Measurements from ENCODE around the gene PNMA1.

PNMA1 gene

GRCh38 chr14:73736842-73737241 is 22.7 kb upstream of the PNMA1 start:
- H3K4me3 ChIP-seq (ENCODE audit: low read length): no peak overlapping the region
- no peak for TF ChIP-seq ZNF274 (IDR thresholded peaks at IDR 0.05; ENCODE audit: low read depth, low read length)

GRCh38 chr14:73732006-73732405 is 17.8 kb upstream of the PNMA1 start:
- no peak for TF ChIP-seq ZNF274 (IDR thresholded peaks at IDR 0.05; ENCODE audit: low read depth, low read length)

GRCh38 chr14:73731111-73731510 is 16.9 kb upstream of the PNMA1 start:
- no peak overlapping the region for H3K4me3 ChIP-seq (ENCODE audit: low read length)
- no peak for TF ChIP-seq ZNF274 (IDR thresholded peaks at IDR 0.05; ENCODE audit: low read depth, low read length)

More at GRCh38 chr14:73732006-73732405, 17.8 kb upstream of the PNMA1 start:
- no peak overlapping the region for H3K4me3 ChIP-seq (ENCODE audit: low read length)

GRCh38 chr14:73729556-73730265 is 15.5 kb upstream of the PNMA1 start:
- no peak for TF ChIP-seq ZNF274 (IDR thresholded peaks at IDR 0.05; ENCODE audit: low read depth, low read length)
- H3K4me3 ChIP-seq (ENCODE audit: low read length): no peak overlapping the region

GRCh38 chr14:73728717-73729330 is 14.6 kb upstream of the PNMA1 start:
- TF ChIP-seq ZNF274 (IDR thresholded peaks at IDR 0.05; ENCODE audit: low read depth, low read length): no peak
- no peak overlapping the region for H3K4me3 ChIP-seq (ENCODE audit: low read length)

GRCh38 chr14:73727166-73727565 is 13.0 kb upstream of the PNMA1 start:
- H3K4me3 ChIP-seq (ENCODE audit: low read length): no peak overlapping the region
- no peak for TF ChIP-seq ZNF274 (IDR thresholded peaks at IDR 0.05; ENCODE audit: low read depth, low read length)

GRCh38 chr14:73726025-73726961 is 12.1 kb upstream of the PNMA1 start:
- no peak for TF ChIP-seq ZNF274 (IDR thresholded peaks at IDR 0.05; ENCODE audit: low read depth, low read length)
- H3K4me3 ChIP-seq (ENCODE audit: low read length): no peak overlapping the region

GRCh38 chr14:73725116-73726024 is 11.2 kb upstream of the PNMA1 start:
- TF ChIP-seq ZNF274 (IDR thresholded peaks at IDR 0.05; ENCODE audit: low read depth, low read length): no peak
- H3K4me3 ChIP-seq (ENCODE audit: low read length): no peak overlapping the region

GRCh38 chr14:73724696-73725095 is 10.5 kb upstream of the PNMA1 start:
- no peak overlapping the region for H3K4me3 ChIP-seq (ENCODE audit: low read length)
- no peak for TF ChIP-seq ZNF274 (IDR thresholded peaks at IDR 0.05; ENCODE audit: low read depth, low read length)

GRCh38 chr14:73723797-73724661 is 9.8 kb upstream of the PNMA1 start:
- TF ChIP-seq ZNF274 (IDR thresholded peaks at IDR 0.05; ENCODE audit: low read depth, low read length): no peak
- no peak overlapping the region; the same call in 1 of the 2 replicates for H3K4me3 ChIP-seq (ENCODE audit: low read length)

GRCh38 chr14:73723406-73723796 is 9.2 kb upstream of the PNMA1 start:
- H3K4me3 ChIP-seq (ENCODE audit: low read length): no peak overlapping the region
- no peak for TF ChIP-seq ZNF274 (IDR thresholded peaks at IDR 0.05; ENCODE audit: low read depth, low read length)

- H3K4me3 ChIP-seq (ENCODE audit: low read length): no peak overlapping the region
- TF ChIP-seq ZNF274 (IDR thresholded peaks at IDR 0.05; ENCODE audit: low read depth, low read length): no peak
Observed at GRCh38 chr14:73722581-73722980, 8.4 kb upstream of the PNMA1 start.

All from GM08714 (cell line).